HFFc6 (cell line): ENCODE measurements around the gene BDP1. TPM values are rescaled to one million over a fixed set of nuclear protein-coding genes. Genes with fewer than 3 reads are reported as not detected.
"Not testable (repeated sequence)": the region's sequence is repeated elsewhere in the genome, so short reads cannot be mapped to it uniquely, and the experiment has no call there.

Experiments used
- DNase-seq: peaks from one replicate; pipeline ENCODE4 v3.0.0-alpha.2; 2018
- H3K27ac Mint-ChIP-seq: 2 replicates; pipeline ENCODE4 v1.8.0; 2020; ENCODE audit warnings: mild to moderate bottlenecking, mixed read lengths
- H3K27me3 Mint-ChIP-seq: 2 replicates; pipeline ENCODE4 v1.8.0; 2021; ENCODE audit warnings: mild to moderate bottlenecking, moderate library complexity, mixed read lengths; ENCODE audit not compliant: insufficient read depth
- H3K36me3 Mint-ChIP-seq: 2 replicates; pipeline ENCODE4 v1.8.0; 2021; ENCODE audit warnings: low read depth, mixed read lengths
- H3K4me1 Mint-ChIP-seq: 2 replicates; pipeline ENCODE4 v1.8.0; 2020; ENCODE audit warnings: low read depth, mixed read lengths
- H3K4me3 Mint-ChIP-seq: 2 replicates; pipeline ENCODE4 v1.8.0; 2020; ENCODE audit warnings: mild to moderate bottlenecking, moderate library complexity, mixed read lengths
- H3K9me3 Mint-ChIP-seq: 2 replicates; pipeline ENCODE4 v1.8.0; 2020; ENCODE audit warnings: mild to moderate bottlenecking, mixed read lengths
- CTCF ChIP-seq: fragments of 200-600 bp; sonication (generic); IDR thresholded peaks from 2 replicates; pipeline ENCODE4 v1.5.0; 2021; ENCODE audit warnings: antibody characterized with exemption, mild to moderate bottlenecking
- total RNA-seq, 6 experiments: library from RNA; stranded (reverse); fragmentation: NEBNext Ultra II Directional; extraction: Animal tissue kit (Norgen Biotek cat#: 25700); gene quantifications; 2 replicates in 1 of 6; 3 replicates in 5 of 6; pipeline ENCODE4 v1.2.3, GENCODE V29; 2021

The BDP1 gene
- total RNA-seq, 6 experiments from 2014 or later, result 13.1 to 15.9 (median 14.8) TPM

GRCh38 chr5:71591100-71591499, 135.6 kb downstream of the BDP1 start:
- no peaks in the 10 kb centered on the region; the same call in 1 of the 2 replicates for H3K36me3 Mint-ChIP-seq
- no peaks in the 10 kb centered on the region for H3K27me3 Mint-ChIP-seq
- H3K4me3 Mint-ChIP-seq, result no peak overlapping the region
- DNase-seq, result no peak
- H3K4me1 Mint-ChIP-seq, result peaks cover 18% of the 10 kb centered on the region
- no peaks in the 10 kb centered on the region for H3K9me3 Mint-ChIP-seq
- H3K27ac Mint-ChIP-seq, result no peak overlapping the region
- no peak for TF ChIP-seq CTCF

DNA sequence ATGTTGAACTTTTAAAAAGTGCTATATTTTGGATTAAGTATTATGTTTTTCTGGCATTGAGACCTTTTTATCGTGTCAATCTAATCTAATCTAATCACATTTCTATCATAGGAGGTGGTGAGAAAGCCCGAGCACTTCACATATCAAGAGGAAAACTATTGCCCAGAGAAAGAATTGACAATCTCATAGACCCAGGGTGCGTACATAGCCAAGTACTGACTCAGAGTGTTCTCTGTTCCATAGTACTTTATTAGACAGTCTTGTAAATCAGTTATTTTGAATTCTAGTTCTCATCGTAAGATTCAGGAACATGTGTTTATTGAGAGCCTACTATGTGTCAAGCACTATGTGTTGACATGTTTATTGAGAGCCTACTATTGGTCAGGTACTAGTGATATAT, 140.7 kb downstream of the BDP1 start:
- Mint-ChIP-seq H3K36me3 (peaks cover 9% of the 10 kb centered on the region; the same call in 1 of the 2 replicates), H3K4me1 (peaks cover 10% of the 10 kb centered on the region), H3K27ac (no peak overlapping the region), H3K4me3 (no peak overlapping the region), H3K9me3 (no peaks in the 10 kb centered on the region), H3K27me3 (peaks cover 6% of the 10 kb centered on the region)
- DNase-seq, result no peak
- TF ChIP-seq CTCF, result no peak

DNA sequence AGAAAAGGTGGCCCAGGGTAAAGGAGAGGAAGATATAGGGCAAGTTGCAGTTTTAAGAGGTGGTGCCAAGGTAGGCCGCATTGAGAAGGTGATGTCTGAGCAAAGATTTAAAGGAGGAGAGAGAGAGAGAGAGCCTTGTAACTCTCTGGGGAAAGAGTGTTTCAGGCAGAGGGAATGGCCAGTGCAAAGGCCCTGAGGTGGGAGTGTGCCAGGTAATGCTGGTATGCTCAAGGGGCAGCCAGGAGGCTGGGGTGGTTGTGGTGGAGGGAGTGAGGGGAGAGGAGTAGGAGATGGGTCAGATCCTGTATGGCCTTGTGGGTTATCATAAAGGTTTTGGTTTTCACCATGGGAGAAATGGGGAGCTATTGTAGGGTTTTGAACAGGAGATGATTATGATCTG, 141.6 kb downstream of the BDP1 start:
- H3K9me3 Mint-ChIP-seq, result no peaks in the 10 kb centered on the region

GRCh38 chr5:71600783-71601182, 145.3 kb downstream of the BDP1 start:
- Mint-ChIP-seq H3K27me3 (peaks cover 6% of the 10 kb centered on the region), H3K4me1 (peaks cover 25% of the 10 kb centered on the region), H3K9me3 (no peaks in the 10 kb centered on the region), H3K36me3 (peaks cover 20% of the 10 kb centered on the region), H3K4me3 (no peak overlapping the region; the same call in 1 of the 2 replicates), H3K27ac (peak overlapping the region; percentile 87)
- TF ChIP-seq CTCF, result no peak
- DNase-seq, result no peak

More for the DNA sequence above, 141.6 kb downstream of the BDP1 start:
- H3K27ac Mint-ChIP-seq, result no peak overlapping the region
- no peak overlapping the region for H3K4me3 Mint-ChIP-seq
- no peak for DNase-seq
- peaks cover 6% of the 10 kb centered on the region for H3K27me3 Mint-ChIP-seq
- H3K4me1 Mint-ChIP-seq, result peaks cover 18% of the 10 kb centered on the region
- H3K36me3 Mint-ChIP-seq, result peaks cover 9% of the 10 kb centered on the region; the same call in 1 of the 2 replicates
- TF ChIP-seq CTCF, result no peak

DNA sequence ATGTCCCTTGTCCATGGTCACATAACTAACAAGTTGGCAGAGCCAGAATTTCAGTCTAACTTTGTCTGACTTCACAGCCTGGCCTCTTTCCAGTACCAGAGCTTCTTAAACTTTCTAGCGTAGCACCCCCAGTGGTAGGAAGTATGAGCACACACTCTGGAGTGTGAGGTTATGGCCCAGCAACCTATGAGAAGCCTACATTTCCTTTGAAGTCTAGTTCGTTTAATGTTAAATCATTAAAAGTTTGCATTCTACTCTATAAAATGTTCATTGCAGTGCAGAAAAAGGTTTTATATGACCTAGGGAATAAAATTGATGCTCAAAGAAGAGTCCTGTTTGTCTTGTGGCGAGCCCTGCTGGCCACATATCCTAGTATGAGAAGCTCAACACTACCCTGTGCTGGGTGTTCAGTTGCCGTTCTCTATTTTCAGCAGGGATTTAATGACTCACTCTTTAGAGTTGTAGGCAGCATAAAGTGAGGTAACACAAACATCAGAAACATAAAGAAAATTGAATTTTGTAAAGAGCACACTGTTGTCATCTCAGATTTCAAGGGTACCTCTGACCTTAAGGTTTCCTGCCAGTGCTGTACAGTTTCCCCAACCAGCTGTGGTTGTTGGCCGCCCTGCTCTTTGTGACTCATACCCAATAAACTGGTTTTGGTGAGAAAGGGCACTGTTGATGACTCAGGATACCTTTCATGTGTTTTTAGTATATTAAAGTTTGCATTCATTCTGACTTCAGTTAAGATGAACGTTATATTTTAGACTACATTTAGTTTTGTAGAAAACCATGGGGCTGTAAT, 146.0 kb downstream of the BDP1 start:
- peak; percentile 82 for TF ChIP-seq CTCF
- Mint-ChIP-seq H3K27ac (peak overlapping the region; percentile 87), H3K4me3 (no peak overlapping the region; the same call in 1 of the 2 replicates), H3K36me3 (peaks cover 20% of the 10 kb centered on the region), H3K4me1 (peaks cover 25% of the 10 kb centered on the region), H3K9me3 (no peaks in the 10 kb centered on the region), H3K27me3 (peaks cover 6% of the 10 kb centered on the region)
- peak; percentile 97 for DNase-seq

- DNase-seq, H3K27ac Mint-ChIP-seq, H3K9me3 Mint-ChIP-seq, H3K36me3 Mint-ChIP-seq, H3K4me3 Mint-ChIP-seq, H3K4me1 Mint-ChIP-seq, H3K27me3 Mint-ChIP-seq: not testable (repeated sequence)
These were observed 154.5 kb downstream of the BDP1 start for GRCh38 chr5:71609916-71610315.
